Measurements from ENCODE around the gene LDLRAD4.

LDLRAD4 gene

GRCh38 chr18:13388586-13389490 lies 170.3 kb downstream of the LDLRAD4 start:
- no peak for DNase-seq (ENCODE audit: low spot score)

- DNase-seq (ENCODE audit: low spot score), result no peak
Observed at GRCh38 chr18:13389491-13390131, 171.1 kb downstream of the LDLRAD4 start.

- DNase-seq (ENCODE audit: low spot score), result no peak
Observed at GRCh38 chr18:13390196-13390595, 171.6 kb downstream of the LDLRAD4 start.

- no peak for DNase-seq (ENCODE audit: low spot score)
Observed at GRCh38 chr18:13390711-13391110, 172.2 kb downstream of the LDLRAD4 start.

GRCh38 chr18:13392029-13392750 lies 173.6 kb downstream of the LDLRAD4 start:
- no peak for DNase-seq (ENCODE audit: low spot score)

GRCh38 chr18:13392899-13393298 lies 174.3 kb downstream of the LDLRAD4 start:
- no peak for DNase-seq (ENCODE audit: low spot score)

GRCh38 chr18:13393338-13393737 lies 174.8 kb downstream of the LDLRAD4 start:
- no peak for DNase-seq (ENCODE audit: low spot score)

GRCh38 chr18:13394801-13395200 lies 176.2 kb downstream of the LDLRAD4 start:
- no peak for DNase-seq (ENCODE audit: low spot score)

GRCh38 chr18:13395577-13395976 lies 177.0 kb downstream of the LDLRAD4 start:
- DNase-seq (ENCODE audit: low spot score), result no peak

GRCh38 chr18:13397504-13398163 lies 179.1 kb downstream of the LDLRAD4 start:
- DNase-seq (ENCODE audit: low spot score), result no peak

GRCh38 chr18:13398631-13399030 lies 180.1 kb downstream of the LDLRAD4 start:
- DNase-seq (ENCODE audit: low spot score), result no peak

GRCh38 chr18:13399511-13399910 lies 181.0 kb downstream of the LDLRAD4 start:
- DNase-seq (ENCODE audit: low spot score), result no peak

GRCh38 chr18:13400636-13401315 lies 182.2 kb downstream of the LDLRAD4 start:
- no peak for DNase-seq (ENCODE audit: low spot score)

GRCh38 chr18:13401404-13401803 lies 182.8 kb downstream of the LDLRAD4 start:
- DNase-seq (ENCODE audit: low spot score), result no peak

- no peak for DNase-seq (ENCODE audit: low spot score)
Observed at GRCh38 chr18:13401826-13402225, 183.3 kb downstream of the LDLRAD4 start.

- DNase-seq (ENCODE audit: low spot score), result no peak
Observed at GRCh38 chr18:13403786-13404549, 185.4 kb downstream of the LDLRAD4 start.

GRCh38 chr18:13405305-13406038 lies 186.9 kb downstream of the LDLRAD4 start:
- DNase-seq (ENCODE audit: low spot score), result no peak

- DNase-seq (ENCODE audit: low spot score), result no peak
Observed at GRCh38 chr18:13406049-13406615, 187.6 kb downstream of the LDLRAD4 start.

- no peak for DNase-seq (ENCODE audit: low spot score)
Observed at GRCh38 chr18:13406736-13407135, 188.2 kb downstream of the LDLRAD4 start.

GRCh38 chr18:13407484-13407883 lies 188.9 kb downstream of the LDLRAD4 start:
- no peak for DNase-seq (ENCODE audit: low spot score)

Data from germinal center (tissue), 1 donor.